Ishikawa (cell line): ENCODE results near the gene SART3.

ENCODE experiments used
- CEBPB ChIP-seq: IDR thresholded peaks from 2 replicates; pipeline ENCODE4 v1.6.1; 2012
- EP300 ChIP-seq: IDR thresholded peaks from 2 replicates; pipeline ENCODE4 v1.6.1; 2012; ENCODE audit warnings: borderline replicate concordance
- RAD21 ChIP-seq: IDR thresholded peaks from 2 replicates; pipeline ENCODE4 v1.6.1; 2012; ENCODE audit warnings: low read depth
- TAF1 ChIP-seq: IDR thresholded peaks from 2 replicates; pipeline ENCODE4 v1.6.1; 2012; ENCODE audit warnings: low read depth, mild to moderate bottlenecking
- TCF12 ChIP-seq: IDR thresholded peaks from 2 replicates; pipeline ENCODE4 v1.6.1; 2012; ENCODE audit warnings: low read depth
- TEAD4 ChIP-seq: IDR thresholded peaks from 2 replicates; pipeline ENCODE4 v1.6.1; 2012
- TF ChIP-seq, protein P1 (sequence below): IDR thresholded peaks from 2 replicates; pipeline ENCODE4 v1.6.1; 2012; ENCODE audit warnings: low read depth, mild to moderate bottlenecking

DNA sequence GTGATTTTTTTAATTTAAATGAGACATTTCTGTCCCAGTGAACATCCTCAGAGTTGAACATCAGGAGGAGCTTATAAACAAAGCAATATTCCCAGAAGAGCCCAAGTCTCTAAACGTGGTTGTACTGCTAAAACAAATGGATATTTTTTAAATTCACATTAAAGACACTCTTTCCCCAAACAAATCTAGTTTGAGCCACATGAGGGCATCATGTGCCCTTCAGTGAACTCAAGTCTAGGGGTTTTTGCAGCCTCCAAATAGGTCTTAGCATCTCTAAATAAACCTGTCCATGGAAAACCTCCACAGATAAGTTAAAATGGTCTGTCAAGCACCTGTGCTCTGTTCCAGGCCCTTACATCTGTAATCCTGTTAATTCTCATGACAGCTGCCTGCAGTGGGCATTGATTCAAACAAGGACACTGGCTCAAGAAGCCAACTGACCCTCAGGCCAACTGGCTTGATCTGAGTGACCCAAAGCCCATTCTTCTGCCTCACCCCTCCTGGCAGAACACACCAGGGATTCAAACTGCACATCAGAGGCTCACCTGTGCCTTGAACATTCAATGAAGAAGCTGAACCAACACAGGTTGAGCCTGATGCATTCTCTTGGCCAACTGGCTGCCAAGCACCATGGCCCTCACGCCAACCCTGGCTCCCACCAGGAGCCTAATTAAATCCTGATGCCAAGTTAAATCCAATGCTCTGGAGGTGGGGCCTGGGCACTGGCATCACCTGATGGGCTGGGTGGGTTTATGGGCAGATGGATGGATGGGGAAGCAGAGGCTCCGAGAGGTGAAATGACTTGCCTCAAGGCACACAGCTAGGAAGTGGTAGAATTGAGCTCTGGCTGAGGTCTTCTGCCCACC lies 10.0 kb upstream of the SART3 start:
- TF ChIP-seq TCF12: no peak
- no peak for TF ChIP-seq CEBPB
- TF ChIP-seq, protein P1, sequence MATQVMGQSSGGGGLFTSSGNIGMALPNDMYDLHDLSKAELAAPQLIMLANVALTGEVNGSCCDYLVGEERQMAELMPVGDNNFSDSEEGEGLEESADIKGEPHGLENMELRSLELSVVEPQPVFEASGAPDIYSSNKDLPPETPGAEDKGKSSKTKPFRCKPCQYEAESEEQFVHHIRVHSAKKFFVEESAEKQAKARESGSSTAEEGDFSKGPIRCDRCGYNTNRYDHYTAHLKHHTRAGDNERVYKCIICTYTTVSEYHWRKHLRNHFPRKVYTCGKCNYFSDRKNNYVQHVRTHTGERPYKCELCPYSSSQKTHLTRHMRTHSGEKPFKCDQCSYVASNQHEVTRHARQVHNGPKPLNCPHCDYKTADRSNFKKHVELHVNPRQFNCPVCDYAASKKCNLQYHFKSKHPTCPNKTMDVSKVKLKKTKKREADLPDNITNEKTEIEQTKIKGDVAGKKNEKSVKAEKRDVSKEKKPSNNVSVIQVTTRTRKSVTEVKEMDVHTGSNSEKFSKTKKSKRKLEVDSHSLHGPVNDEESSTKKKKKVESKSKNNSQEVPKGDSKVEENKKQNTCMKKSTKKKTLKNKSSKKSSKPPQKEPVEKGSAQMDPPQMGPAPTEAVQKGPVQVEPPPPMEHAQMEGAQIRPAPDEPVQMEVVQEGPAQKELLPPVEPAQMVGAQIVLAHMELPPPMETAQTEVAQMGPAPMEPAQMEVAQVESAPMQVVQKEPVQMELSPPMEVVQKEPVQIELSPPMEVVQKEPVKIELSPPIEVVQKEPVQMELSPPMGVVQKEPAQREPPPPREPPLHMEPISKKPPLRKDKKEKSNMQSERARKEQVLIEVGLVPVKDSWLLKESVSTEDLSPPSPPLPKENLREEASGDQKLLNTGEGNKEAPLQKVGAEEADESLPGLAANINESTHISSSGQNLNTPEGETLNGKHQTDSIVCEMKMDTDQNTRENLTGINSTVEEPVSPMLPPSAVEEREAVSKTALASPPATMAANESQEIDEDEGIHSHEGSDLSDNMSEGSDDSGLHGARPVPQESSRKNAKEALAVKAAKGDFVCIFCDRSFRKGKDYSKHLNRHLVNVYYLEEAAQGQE: no peak
- TF ChIP-seq RAD21: peak; percentile 70
- TF ChIP-seq TAF1: no peak
- no peak for TF ChIP-seq TEAD4
- TF ChIP-seq EP300: no peak
